IMR-90 (cell line): ENCODE measurements around the gene IGFBP7. TPM values are rescaled to one million over a fixed set of nuclear protein-coding genes. Genes with fewer than 3 reads are reported as not detected.

Experiments used
- ATAC-seq: fragments of 200-7000 bp; cut with Tn5 transposase; 2 replicates; pipeline ENCODE4 v1.9.1; 2020; ENCODE audit warnings: low read depth, mild to moderate bottlenecking, moderate library complexity
- BruUV-seq: library from RNA; stranded (reverse); fragments of 400-500 nt; replicated peaks from 2 replicates; lab custom pipeline; 2021; lab: Mats Ljungman, UMichigan
- CTCF ChIA-PET: fragments of 300-600 bp; formaldehyde crosslinking; extraction: SDS; loops from one replicate; lab custom pipeline; 2021; ENCODE audit warnings: antibody characterized with exemption; lab: Yijun Ruan, JAX
- POLR2A ChIA-PET: fragments of 300-600 bp; sonication (Branson Sonifier 250); formaldehyde crosslinking; loops from one replicate; lab custom pipeline; 2022; ENCODE audit warnings: antibody characterized with exemption; ENCODE audit not compliant: unreplicated experiment; lab: Charles Lee
- DNase-seq: peaks from one replicate; pipeline ENCODE4 v3.0.0; 2013
- H2AFZ ChIP-seq: replicated peaks from 2 replicates; pipeline ENCODE3; 2013; ENCODE audit warnings: low read length, mild to moderate bottlenecking; ENCODE audit not compliant: poor library complexity
- H2AK5ac ChIP-seq: 2 replicates; pipeline ENCODE4 v1.6.1; 2013; ENCODE audit warnings: low read depth, low read length, inconsistent platforms
- H2AK9ac ChIP-seq: replicated peaks from 2 replicates; pipeline ENCODE3; 2013; ENCODE audit warnings: mild to moderate bottlenecking, low read depth, low read length, moderate library complexity; ENCODE audit not compliant: poor library complexity
- H2BK120ac ChIP-seq: 2 replicates; pipeline ENCODE4 v1.6.1; 2013; ENCODE audit warnings: low read depth, low read length, inconsistent platforms
- H2BK15ac ChIP-seq: 3 replicates; pipeline ENCODE4 v1.6.1; 2013; ENCODE audit warnings: low read depth, low read length, inconsistent platforms
- H2BK20ac ChIP-seq: 2 replicates; pipeline ENCODE4 v1.6.1; 2013; ENCODE audit warnings: low read depth, mild to moderate bottlenecking, inconsistent platforms, low read length, moderate library complexity
- H2BK5ac ChIP-seq: 2 replicates; pipeline ENCODE4 v1.6.1; 2013; ENCODE audit warnings: mild to moderate bottlenecking, low read depth, low read length, inconsistent platforms; ENCODE audit not compliant: poor library complexity, severe bottlenecking
- H3K14ac ChIP-seq: replicated peaks from 2 replicates; pipeline ENCODE4 v1.6.1; 2013; ENCODE audit warnings: low read depth, low read length, inconsistent platforms
- H3K18ac ChIP-seq: 2 replicates; pipeline ENCODE4 v1.6.1; 2013; ENCODE audit warnings: low read depth, low read length, control low read depth
- H3K23ac ChIP-seq: 2 replicates; pipeline ENCODE4 v1.6.1; 2013; ENCODE audit warnings: low read depth, low read length, inconsistent platforms
- H3K27ac ChIP-seq: 2 replicates; pipeline ENCODE4 v1.5.1; 2013; ENCODE audit warnings: mild to moderate bottlenecking, control low read depth, low read length; ENCODE audit not compliant: insufficient read depth
- H3K27me3 ChIP-seq: 2 replicates; pipeline ENCODE4 v1.6.1; 2013; ENCODE audit warnings: low read length; ENCODE audit not compliant: control insufficient read depth, insufficient read depth
- H3K36me3 ChIP-seq: 2 replicates; pipeline ENCODE4 v1.6.1; 2013; ENCODE audit warnings: low read length, mixed read lengths; ENCODE audit not compliant: control insufficient read depth, insufficient read depth
- H3K4ac ChIP-seq: 2 replicates; pipeline ENCODE4 v1.6.1; 2013; ENCODE audit warnings: low read depth, low read length, inconsistent platforms
- H3K4me1 ChIP-seq: 2 replicates; pipeline ENCODE4 v1.6.1; 2013; ENCODE audit warnings: low read length, mixed read lengths; ENCODE audit not compliant: control insufficient read depth, insufficient read depth
- H3K4me2 ChIP-seq: 2 replicates; pipeline ENCODE4 v1.6.1; 2013; ENCODE audit warnings: low read depth, mild to moderate bottlenecking, control low read depth, low read length, moderate library complexity
- H3K4me3 ChIP-seq: 2 replicates; pipeline ENCODE4 v1.5.1; 2013; ENCODE audit warnings: low read depth, mild to moderate bottlenecking, control low read depth, low read length, moderate library complexity; ENCODE audit not compliant: insufficient read depth
- H3K56ac ChIP-seq: 2 replicates; pipeline ENCODE4 v1.6.1; 2013; ENCODE audit warnings: low read length, inconsistent platforms; ENCODE audit not compliant: insufficient read depth; ENCODE audit errors: extremely low read depth
- H3K79me1 ChIP-seq, 2 experiments: 2 replicates each; pipeline ENCODE4 v1.6.1; 2013; ENCODE audit warnings: low read length in 2 of 2, inconsistent platforms in 1 of 2, low read depth in 1 of 2
- H3K9ac ChIP-seq: 2 replicates; pipeline ENCODE4 v1.6.1; 2013; ENCODE audit warnings: low read depth, low read length, control low read depth
- H3K9me1 ChIP-seq: 2 replicates; pipeline ENCODE4 v1.6.1; 2013; ENCODE audit warnings: low read length, inconsistent platforms; ENCODE audit not compliant: insufficient read depth
- H3K9me3 ChIP-seq: 2 replicates; pipeline ENCODE4 v1.6.1; 2013; ENCODE audit warnings: low read length; ENCODE audit not compliant: control insufficient read depth, insufficient read depth
- H4K20me1 ChIP-seq: 2 replicates; pipeline ENCODE4 v1.6.1; 2013; ENCODE audit warnings: low read length, inconsistent platforms; ENCODE audit not compliant: insufficient read depth
- H4K5ac ChIP-seq: 2 replicates; pipeline ENCODE4 v1.6.1; 2013; ENCODE audit warnings: mild to moderate bottlenecking, low read depth, low read length, control low read depth
- H4K8ac ChIP-seq, 2 experiments: 2 replicates each; pipeline ENCODE4 v1.6.1; 2013; ENCODE audit warnings: low read depth in 2 of 2, low read length in 2 of 2, control low read depth in 1 of 2, inconsistent platforms in 1 of 2
- H4K91ac ChIP-seq: 2 replicates; pipeline ENCODE4 v1.6.1; 2013; ENCODE audit warnings: low read depth, low read length, inconsistent platforms; ENCODE audit not compliant: insufficient read depth
- MAFK ChIP-seq: IDR thresholded peaks from 2 replicates; pipeline ENCODE4 v1.6.1; 2012; ENCODE audit warnings: low read depth, low read length, improper control_type of control experiment
- NFE2L2 ChIP-seq: fragments of 150-350 bp; IDR thresholded peaks from 2 replicates; pipeline ENCODE4 v1.6.1; 2016; ENCODE audit warnings: low read depth, mild to moderate bottlenecking, low read length
- WGBS, 2 experiments: methylation state at CpG; one replicate each; pipeline versions ENCODE4 v1.1.5 to v1.1.7; 2013; ENCODE audit warnings: missing lambda C conversion rate in 2 of 2; ENCODE audit not compliant: insufficient read length in 1 of 2; ENCODE audit errors: extremely low coverage in 2 of 2; 5-methylcytosine and 5-hydroxymethylcytosine counted together
- dilution Hi-C: fragments of 300-500 bp; cut with HindIII; formaldehyde crosslinking; loops from one replicate; pipeline ENCODE4 v1.14.3; 2018; ENCODE audit warnings: low sequenced_read_pairs; ENCODE audit not compliant: unreplicated experiment
- in situ Hi-C: fragments of 300-500 bp; cut with MboI; formaldehyde crosslinking; loops from 3 replicates; pipeline ENCODE4 v1.14.3; 2019; ENCODE audit warnings: low sequenced_read_pairs, inconsistent platforms, mixed read lengths
- intact Hi-C: fragments of 100-400 bp; cut with micrococcal nuclease; formaldehyde crosslinking; loops from 2 replicates; pipeline ENCODE4 v1.10.0; 2022
- polyA plus RNA-seq, 3 experiments: library from polyadenylated mRNA; depleted of rRNA; stranded (reverse); fragments of >200 nt; gene quantifications; 2 replicates each; pipeline ENCODE4 v1.2.3, GENCODE V29; 2012; ENCODE audit warnings: low replicate concordance in 1 of 3
- total RNA-seq: library from RNA; depleted of rRNA; stranded (reverse); fragments of >200 nt; gene quantifications from 2 replicates; pipeline ENCODE4 v1.2.3, GENCODE V29; 2012

Gene IGFBP7
- total and polyA plus RNA-seq, 2 of the 4 experiments (the other 2 are of a cell fraction) = 33.2 to 267 TPM

DNA sequence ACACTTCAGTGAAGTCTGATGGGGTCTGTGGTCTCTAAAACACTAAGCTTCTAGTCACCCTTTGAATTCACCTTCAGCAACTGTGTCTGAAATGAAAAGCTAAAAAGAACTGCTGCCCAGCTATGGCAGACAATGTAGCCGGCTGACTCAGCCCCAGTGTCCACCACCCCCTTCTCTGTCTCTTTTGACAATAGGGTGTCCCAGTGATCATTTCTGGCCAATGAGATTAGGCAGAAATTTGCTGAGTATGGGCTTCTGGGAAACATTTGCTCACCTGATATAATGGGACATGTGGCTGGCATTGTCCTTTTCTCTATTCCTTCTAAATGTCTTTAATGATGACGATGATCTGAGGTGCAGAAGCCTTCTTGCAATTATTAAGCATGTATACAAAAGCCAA, 20.6 kb downstream of the IGFBP7 start:
- H3K23ac ChIP-seq = no peak overlapping the region
- no peak overlapping the region for H4K91ac ChIP-seq
- dilution Hi-C loops (no loop called here), intact Hi-C loops (no loop called here), in situ Hi-C loops (no loop called here)
- TF ChIP-seq NFE2L2 (no peak), MAFK (peak; percentile 80)
- no TSS peak for BruUV-seq
- H3K56ac ChIP-seq = no peak overlapping the region
- H3K79me1 ChIP-seq = peaks cover 20 to 55% of the 10 kb centered on the region in 2 experiments; a peak in 3 of 4 replicates
- H3K4ac ChIP-seq = no peak overlapping the region
- 0 out of 3 replicates have a peak overlapping the region, but pooled peaks have one; percentile 1 for H2BK15ac ChIP-seq
- H3K14ac ChIP-seq = no peak overlapping the region
- no peak overlapping the region for H2BK5ac ChIP-seq
- ATAC-seq = no peak
- no peaks in the 10 kb centered on the region for H3K9me3 ChIP-seq
- H3K36me3 ChIP-seq = peaks cover 3% of the 10 kb centered on the region; the same call in 1 of the 2 replicates
- CTCF ChIA-PET = interaction anchor here (0.6 to 1.0 kb wide), 2 partner anchors 24 to 59 kb away, joined by 3 to 7 read pairs; no protein-coding TSS in a partner anchor
- no peak overlapping the region for H2BK20ac ChIP-seq
- H2AK9ac ChIP-seq = no peak overlapping the region
- H3K9me1 ChIP-seq = peaks cover 10% of the 10 kb centered on the region
- no peak overlapping the region for H4K5ac ChIP-seq
- DNase-seq = no peak
- H3K4me2 ChIP-seq = no peak overlapping the region
- peaks cover 9% of the 10 kb centered on the region for H3K4me1 ChIP-seq
- H3K4me3 ChIP-seq = no peak overlapping the region
- H2BK120ac ChIP-seq = no peak overlapping the region
- no CpG with 5 or more reads among the region's 2 CpGs for WGBS, 2 experiments
- no peak overlapping the region for H3K27ac ChIP-seq
- no peak overlapping the region; a peak in 1 of 4 replicates for H4K8ac ChIP-seq
- no peak overlapping the region for H2AK5ac ChIP-seq
- no peak overlapping the region for H3K18ac ChIP-seq
- no peak overlapping the region for H3K9ac ChIP-seq
- H3K27me3 ChIP-seq = no peaks in the 10 kb centered on the region
- H2AFZ ChIP-seq = no peak overlapping the region
- peaks cover 6% of the 10 kb centered on the region; the same call in 1 of the 2 replicates for H4K20me1 ChIP-seq
- POLR2A ChIA-PET = no interaction called here
